GM08714 (cell line): ENCODE measurements around the gene ABLIM1.

Experiments used
- H3K4me3 ChIP-seq: fragments of 200-500 bp; sonication (Bioruptor generic); 2 replicates; pipeline ENCODE4 v1.5.1; 2014; ENCODE audit warnings: mild to moderate bottlenecking, low read length, inconsistent platforms
- ZNF274 ChIP-seq: IDR thresholded peaks from 2 replicates; pipeline ENCODE4 v1.6.1; 2012; ENCODE audit warnings: mild to moderate bottlenecking, low read depth, low read length

ABLIM1 gene

GRCh38 chr10:114498413-114499111 is 159.5 kb downstream of the ABLIM1 start:
- TF ChIP-seq ZNF274, result no peak
- no peak overlapping the region; the same call in 1 of the 2 replicates for H3K4me3 ChIP-seq

GRCh38 chr10:114495303-114495702 is 162.8 kb downstream of the ABLIM1 start:
- no peak for TF ChIP-seq ZNF274
- H3K4me3 ChIP-seq, result no peak overlapping the region

GRCh38 chr10:114492351-114493037 is 165.6 kb downstream of the ABLIM1 start:
- no peak overlapping the region for H3K4me3 ChIP-seq

GRCh38 chr10:114491933-114492332 is 166.1 kb downstream of the ABLIM1 start:
- H3K4me3 ChIP-seq, result no peak overlapping the region
- TF ChIP-seq ZNF274, result no peak

More at GRCh38 chr10:114492351-114493037, 165.6 kb downstream of the ABLIM1 start:
- TF ChIP-seq ZNF274, result no peak

- no peak for TF ChIP-seq ZNF274
- H3K4me3 ChIP-seq, result no peak overlapping the region
These were observed 166.7 kb downstream of the ABLIM1 start for GRCh38 chr10:114491419-114491818.

GRCh38 chr10:114489521-114490310 is 168.4 kb downstream of the ABLIM1 start:
- no peak overlapping the region for H3K4me3 ChIP-seq
- no peak for TF ChIP-seq ZNF274

DNA sequence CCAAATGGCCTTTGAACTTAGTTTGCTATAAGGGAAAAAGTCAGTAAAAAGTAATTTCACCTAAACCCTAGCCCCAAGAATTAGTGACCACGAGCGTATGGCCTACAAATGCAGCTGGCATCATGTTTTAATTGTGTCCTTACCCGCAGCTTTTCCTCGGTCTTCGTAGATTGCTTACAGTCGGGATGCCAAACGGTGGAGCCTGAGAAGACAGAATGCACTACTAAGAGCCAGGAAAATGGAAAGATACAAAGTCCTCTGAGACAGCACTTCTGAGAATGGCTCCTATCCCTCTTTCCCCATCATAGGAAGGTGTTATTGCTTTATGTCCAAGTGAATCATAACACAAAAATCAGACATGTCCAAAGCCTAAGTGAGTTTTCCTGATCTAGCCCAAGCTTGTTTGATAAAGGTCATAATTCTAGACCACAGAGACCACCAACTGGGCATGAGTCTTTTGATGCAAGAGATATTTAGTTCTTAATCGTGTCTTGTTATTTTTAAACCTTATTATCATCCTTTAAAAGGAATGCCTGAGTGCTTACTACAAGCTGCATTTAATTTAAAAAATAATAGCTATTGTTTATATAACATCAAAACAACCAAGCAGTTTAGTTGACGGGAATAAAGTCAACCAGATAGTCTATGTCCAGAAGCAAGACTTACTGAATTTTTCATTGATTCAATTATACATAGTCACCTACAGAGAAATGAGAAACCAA is 170.1 kb downstream of the ABLIM1 start:
- TF ChIP-seq ZNF274, result no peak
- no peak overlapping the region for H3K4me3 ChIP-seq

DNA sequence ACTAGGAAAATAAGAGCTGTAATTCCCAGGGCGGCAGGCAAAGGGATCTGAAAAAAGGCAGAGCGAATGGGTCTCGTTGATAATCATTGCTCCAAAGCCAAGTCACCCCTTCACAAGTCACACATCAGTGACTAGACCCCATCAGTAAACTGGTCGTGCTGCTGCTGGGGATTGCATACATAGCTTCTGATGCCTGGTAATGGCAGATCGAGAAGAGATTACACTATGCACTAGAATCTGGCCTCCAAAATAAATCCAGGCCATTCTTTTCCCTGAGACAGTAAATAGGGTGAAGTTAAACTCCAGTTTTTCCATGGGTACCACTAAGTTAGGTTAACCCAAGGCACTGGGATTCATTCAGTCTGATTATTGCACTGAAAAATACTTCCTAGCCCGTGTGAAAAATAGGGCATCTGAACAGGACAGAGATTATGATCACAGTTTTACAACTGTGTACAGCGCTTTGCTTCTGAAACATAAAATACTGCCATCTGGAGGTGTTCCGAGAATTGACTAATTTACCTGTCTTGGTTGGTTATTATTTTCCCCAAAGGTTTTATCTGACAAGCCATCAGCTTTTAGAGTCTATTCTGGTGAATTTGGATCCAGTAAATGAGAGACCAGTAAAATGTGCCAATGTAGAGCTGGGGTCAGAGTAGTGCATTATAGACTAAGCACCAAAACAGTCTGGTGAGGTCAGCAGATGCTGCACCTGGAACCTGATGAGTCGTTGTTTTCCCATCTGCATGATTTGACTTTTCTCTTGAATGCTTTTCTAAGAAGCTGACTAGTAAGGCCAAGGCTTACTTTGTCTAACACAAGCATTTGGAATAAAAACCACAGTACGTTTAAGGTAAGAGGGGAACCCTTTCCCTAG is 170.9 kb downstream of the ABLIM1 start:
- TF ChIP-seq ZNF274, result no peak
- H3K4me3 ChIP-seq, result no peak overlapping the region

DNA sequence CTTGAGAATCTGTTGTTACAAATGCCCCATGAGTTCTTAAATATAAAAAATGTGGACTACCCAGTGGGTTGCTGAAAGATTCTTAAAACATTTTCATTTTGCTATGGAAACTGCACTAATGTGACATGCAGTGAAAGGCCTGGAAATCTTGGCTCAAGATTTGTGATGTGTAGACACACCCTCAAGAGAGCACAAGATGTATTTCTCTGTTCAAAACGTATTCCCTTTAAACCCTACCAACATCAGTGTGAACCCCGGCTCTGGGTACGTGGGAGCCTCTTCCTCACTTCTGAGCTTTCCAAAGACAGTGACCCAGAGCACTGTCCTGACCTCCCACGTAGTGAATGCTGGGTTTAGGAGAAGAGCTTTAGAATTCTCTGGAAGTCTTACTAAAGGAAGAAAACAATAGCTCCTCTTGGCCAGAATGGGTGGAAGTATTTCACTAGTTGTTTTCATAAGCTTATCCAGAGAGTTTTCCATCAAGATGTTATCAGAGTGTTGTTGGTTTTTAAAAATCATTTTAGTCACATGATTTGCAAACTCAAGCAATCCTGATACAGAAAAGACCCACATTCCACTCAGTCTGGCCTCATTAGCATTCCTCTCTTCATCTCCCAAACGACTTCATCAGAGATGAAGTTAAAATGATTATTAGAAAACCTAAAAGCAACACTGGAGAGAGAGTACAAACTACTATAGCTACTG is 172.2 kb downstream of the ABLIM1 start:
- no peak overlapping the region for H3K4me3 ChIP-seq
- TF ChIP-seq ZNF274, result no peak

DNA sequence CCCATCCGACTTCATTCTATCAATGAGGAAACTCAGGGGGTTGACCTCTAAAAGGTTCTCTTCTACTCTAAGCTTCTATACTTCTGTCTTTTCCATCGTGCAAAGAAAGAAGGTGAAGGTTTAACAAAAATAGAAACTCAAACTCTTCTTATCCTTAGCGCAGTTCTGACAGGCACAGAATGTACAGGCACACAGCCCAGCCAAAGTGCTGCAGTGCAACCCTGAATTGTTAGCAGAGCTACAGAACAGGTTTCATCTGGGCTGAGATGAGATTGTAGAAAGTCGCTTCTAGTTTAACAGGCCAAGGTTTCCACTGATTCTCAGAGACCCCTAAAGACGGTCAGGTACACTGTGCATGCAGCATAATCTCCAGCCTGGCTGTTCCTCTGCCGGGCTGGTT is 174.5 kb downstream of the ABLIM1 start:
- no peak for TF ChIP-seq ZNF274
- no peak overlapping the region for H3K4me3 ChIP-seq

DNA sequence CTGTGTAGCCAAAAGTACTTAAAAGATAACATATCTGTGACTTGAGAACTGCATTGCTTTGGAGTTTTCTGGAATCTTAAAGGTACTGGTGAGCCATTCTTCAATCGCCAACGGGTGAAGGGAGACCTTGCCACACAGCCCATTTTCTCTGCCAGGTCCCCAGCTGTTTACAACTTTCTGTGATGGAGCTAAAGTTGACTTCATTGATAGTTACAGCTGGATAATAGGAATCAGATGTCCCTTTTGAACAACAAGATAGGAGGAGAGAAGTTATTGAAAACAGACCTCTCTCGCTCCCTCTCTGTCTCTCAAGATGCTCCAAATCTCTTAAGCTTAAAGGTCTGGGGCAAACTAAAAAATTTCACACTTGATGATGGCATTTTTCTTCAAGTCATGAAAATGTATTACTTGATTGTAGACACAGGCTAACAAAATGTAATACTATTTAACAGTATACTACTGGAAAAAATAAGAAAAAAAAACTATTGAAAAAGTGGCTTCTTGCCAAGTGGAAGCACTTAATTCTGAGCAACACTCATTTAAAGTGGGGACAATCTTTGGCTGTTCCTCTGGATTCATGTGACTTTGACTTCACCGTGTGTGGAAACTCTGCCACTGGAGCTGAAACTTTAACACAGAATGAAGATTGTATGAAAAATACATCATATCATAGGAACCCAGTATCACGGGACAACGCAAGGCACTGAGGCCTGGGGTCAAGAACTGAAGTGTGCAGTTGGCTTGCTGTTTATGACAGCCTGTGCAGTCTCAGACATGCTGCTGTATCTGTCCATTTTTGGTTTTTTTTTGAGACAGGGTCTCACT is 175.4 kb downstream of the ABLIM1 start:
- no peak for TF ChIP-seq ZNF274
- H3K4me3 ChIP-seq, result no peak overlapping the region

- no peak for TF ChIP-seq ZNF274
These were observed 177.0 kb downstream of the ABLIM1 start for GRCh38 chr10:114481055-114481454.

More at GRCh38 chr10:114481055-114481454, 177.0 kb downstream of the ABLIM1 start:
- no peak overlapping the region for H3K4me3 ChIP-seq
